Activated CD8-positive, alpha-beta T cell treated with anti-CD3 and anti-CD28 coated beads for 36 hours (primary cell): ENCODE measurements around the gene ZNF181. TPM values are rescaled to one million over a fixed set of nuclear protein-coding genes. Genes with fewer than 3 reads are reported as not detected.

ENCODE experiments used
- ATAC-seq: fragments of 200-7000 bp; cut with Tn5 transposase; one replicate; pipeline ENCODE4 v1.10.0; 2021; ENCODE audit warnings: mild to moderate bottlenecking, moderate library complexity
- CTCF ChIA-PET: fragments of 350-600 bp; sonication (Branson Sonifier 250); formaldehyde crosslinking; loops from one replicate; lab custom pipeline; 2021; ENCODE audit warnings: antibody characterized with exemption; lab: Charles Lee
- POLR2A ChIA-PET: fragments of 350-600 bp; sonication (Branson Sonifier 250); formaldehyde crosslinking; loops from one replicate; lab custom pipeline; 2021; ENCODE audit warnings: antibody characterized with exemption; lab: Charles Lee
- DNase-seq: peaks from one replicate; pipeline ENCODE4 v3.0.0-alpha.2; 2020
- H3K27ac Mint-ChIP-seq: one replicate; pipeline ENCODE4 v1.8.0; 2021; ENCODE audit warnings: mild to moderate bottlenecking, mixed read lengths
- H3K27me3 Mint-ChIP-seq: one replicate; pipeline ENCODE4 v1.8.0; 2021; ENCODE audit warnings: mixed read lengths
- H3K36me3 Mint-ChIP-seq: one replicate; pipeline ENCODE4 v1.8.0; 2021; ENCODE audit warnings: low read depth, mixed read lengths
- H3K4me1 Mint-ChIP-seq: one replicate; pipeline ENCODE4 v1.8.0; 2021; ENCODE audit warnings: low read depth, mixed read lengths
- H3K4me3 Mint-ChIP-seq: one replicate; pipeline ENCODE4 v1.8.0; 2021; ENCODE audit warnings: mild to moderate bottlenecking, moderate library complexity, mixed read lengths
- H3K9me3 Mint-ChIP-seq: one replicate; pipeline ENCODE4 v1.8.0; 2021; ENCODE audit warnings: mixed read lengths
- intact Hi-C: fragments of 100-400 bp; cut with micrococcal nuclease; formaldehyde crosslinking; loops from one replicate; pipeline ENCODE4 v1.10.0; 2022
- total RNA-seq, 2 experiments: library from RNA; stranded (reverse); gene quantifications; one replicate each; pipeline ENCODE4 v1.2.3, GENCODE V29; 2021
- TF ChIP-seq, protein P1 (sequence below): fragments of 200-600 bp; IDR thresholded peaks from one replicate; pipeline ENCODE4 v1.8.0; 2022; ENCODE audit warnings: antibody characterized with exemption, mild to moderate bottlenecking

ZNF181 gene
- total RNA-seq, 2 experiments from 2014 or later: 2.8 to 5.1 TPM

DNA sequence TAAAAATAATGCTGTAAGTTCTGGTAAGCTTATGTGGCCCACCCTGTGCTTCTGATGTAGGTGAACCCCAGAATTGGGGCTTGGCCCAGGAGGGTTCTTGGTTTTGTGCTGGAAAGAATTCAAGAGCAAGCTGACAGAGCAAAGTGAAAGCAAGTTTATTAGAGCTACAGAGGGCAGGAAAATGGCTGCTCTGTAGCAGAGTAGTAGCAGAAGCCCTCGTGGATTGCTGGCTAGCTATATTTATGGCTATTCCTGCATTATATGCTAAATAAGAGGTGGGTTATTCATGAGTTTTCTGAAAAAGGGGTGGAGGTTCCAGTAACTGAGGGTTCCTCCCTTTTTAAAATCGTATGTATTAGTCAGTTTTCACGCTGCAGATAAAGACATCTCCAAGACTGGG is 59.5 kb downstream of the ZNF181 start:
- H3K9me3 Mint-ChIP-seq: peaks cover 5% of the 10 kb centered on the region
- POLR2A ChIA-PET: no interaction called here
- H3K4me1 Mint-ChIP-seq: peaks cover 6% of the 10 kb centered on the region
- H3K27ac Mint-ChIP-seq: no peak overlapping the region
- no peak overlapping the region for H3K4me3 Mint-ChIP-seq
- intact Hi-C loops: no loop called here
- H3K36me3 Mint-ChIP-seq: peaks cover 3% of the 10 kb centered on the region
- DNase-seq: no peak
- TF ChIP-seq, protein P1, sequence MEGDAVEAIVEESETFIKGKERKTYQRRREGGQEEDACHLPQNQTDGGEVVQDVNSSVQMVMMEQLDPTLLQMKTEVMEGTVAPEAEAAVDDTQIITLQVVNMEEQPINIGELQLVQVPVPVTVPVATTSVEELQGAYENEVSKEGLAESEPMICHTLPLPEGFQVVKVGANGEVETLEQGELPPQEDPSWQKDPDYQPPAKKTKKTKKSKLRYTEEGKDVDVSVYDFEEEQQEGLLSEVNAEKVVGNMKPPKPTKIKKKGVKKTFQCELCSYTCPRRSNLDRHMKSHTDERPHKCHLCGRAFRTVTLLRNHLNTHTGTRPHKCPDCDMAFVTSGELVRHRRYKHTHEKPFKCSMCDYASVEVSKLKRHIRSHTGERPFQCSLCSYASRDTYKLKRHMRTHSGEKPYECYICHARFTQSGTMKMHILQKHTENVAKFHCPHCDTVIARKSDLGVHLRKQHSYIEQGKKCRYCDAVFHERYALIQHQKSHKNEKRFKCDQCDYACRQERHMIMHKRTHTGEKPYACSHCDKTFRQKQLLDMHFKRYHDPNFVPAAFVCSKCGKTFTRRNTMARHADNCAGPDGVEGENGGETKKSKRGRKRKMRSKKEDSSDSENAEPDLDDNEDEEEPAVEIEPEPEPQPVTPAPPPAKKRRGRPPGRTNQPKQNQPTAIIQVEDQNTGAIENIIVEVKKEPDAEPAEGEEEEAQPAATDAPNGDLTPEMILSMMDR: no peak
- no peaks in the 10 kb centered on the region for H3K27me3 Mint-ChIP-seq
- CTCF ChIA-PET: interaction anchor here (1.2 kb wide), 1 partner anchor 126 kb away, joined by 3 read pairs; no protein-coding TSS in a partner anchor
- no peak for ATAC-seq

DNA sequence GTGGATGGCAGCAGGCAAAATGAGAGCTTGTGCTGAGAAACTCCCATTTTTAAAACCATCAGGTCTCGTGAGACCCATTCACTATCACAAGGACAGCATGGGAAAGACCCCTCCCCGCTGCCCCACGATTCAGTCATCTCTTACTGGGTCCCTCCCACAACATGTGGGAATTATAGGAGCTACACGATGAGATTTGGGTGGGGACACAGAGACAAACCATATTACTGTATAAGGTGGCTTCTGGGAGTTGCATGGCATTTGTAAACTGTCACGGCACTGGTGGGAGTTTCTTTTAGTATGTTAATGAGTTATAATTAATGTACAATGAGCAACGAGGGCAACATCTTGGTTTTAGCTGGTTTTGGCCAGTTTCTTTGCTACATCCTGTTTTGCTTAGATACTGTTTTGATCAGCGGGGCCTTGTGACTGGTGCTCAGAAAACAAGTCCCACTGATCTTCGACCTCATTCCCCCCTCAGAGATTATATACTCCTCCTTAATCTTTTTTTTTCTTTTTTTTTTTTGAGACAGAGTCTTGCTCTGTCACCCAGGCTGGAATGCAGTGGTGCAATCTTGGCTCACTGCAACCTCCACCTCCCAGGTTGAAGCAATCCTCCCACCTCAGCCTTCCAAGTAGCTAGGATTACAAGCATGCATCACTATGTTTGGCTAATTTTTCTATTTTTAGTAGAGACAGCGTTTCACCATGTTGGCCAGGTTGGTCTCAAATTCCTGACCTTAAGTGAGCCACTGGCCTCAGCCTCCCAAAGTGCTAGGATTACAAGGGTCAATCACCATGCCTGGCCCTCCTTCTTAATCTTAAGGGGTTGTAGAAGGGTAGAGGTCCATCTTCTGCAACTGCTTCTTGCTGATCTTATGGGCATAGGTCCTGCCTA is 60.3 kb downstream of the ZNF181 start:
- TF ChIP-seq, protein P1: no peak

More for the DNA sequence above, 60.3 kb downstream of the ZNF181 start:
- Mint-ChIP-seq H3K9me3 (peaks cover 5% of the 10 kb centered on the region), H3K27me3 (no peaks in the 10 kb centered on the region), H3K4me1 (peaks cover 6% of the 10 kb centered on the region), H3K4me3 (no peak overlapping the region), H3K36me3 (peaks cover 3% of the 10 kb centered on the region), H3K27ac (no peak overlapping the region)
- intact Hi-C loops: no loop called here
- ATAC-seq: no peak
- ChIA-PET POLR2A (interaction anchor here (0.6 kb wide), 1 partner anchor 155 kb away, joined by 3 read pairs; no protein-coding TSS in a partner anchor), CTCF (no interaction called here)
- no peak for DNase-seq

Other genes with a start within 250 kb of the ZNF181 start
- under 1 TPM; 0.25 to 0.47 TPM for gene SCGB2B2, start 57.1 kb upstream of the ZNF181 start, total RNA-seq
- 10 to 100 TPM; 14.9 to 15.9 TPM for gene ZNF302, start 56.6 kb upstream of the ZNF181 start, total RNA-seq
- gene ZNF599, start 39.0 kb downstream of the ZNF181 start, total RNA-seq: 1 to 10 TPM; 3.5 to 5.0 TPM
- 1 to 10 TPM; 4.2 to 4.4 TPM for gene ZNF30, start 192.7 kb downstream of the ZNF181 start, total RNA-seq
- gene ZNF792, start 230.0 kb downstream of the ZNF181 start, total RNA-seq: 1 to 10 TPM; 5.1 to 5.6 TPM